K562 (cell line): ENCODE measurements around the gene FAM199X. TPM values are rescaled to one million over a fixed set of nuclear protein-coding genes. Genes with fewer than 3 reads are reported as not detected.

ENCODE experiments used
- CBFB ChIP-seq: sonication (generic); formaldehyde crosslinking; IDR thresholded peaks from 2 replicates; pipeline ENCODE4 v1.4.0; 2020; ENCODE audit warnings: mild to moderate bottlenecking, missing genetic modification reagents
- CREB1 ChIP-seq, 2 experiments: sonication (generic) in 1 of 2; formaldehyde crosslinking in 1 of 2; IDR thresholded peaks; 2 replicates each; pipeline versions ENCODE4 v1.6.1 to v1.8.0; 2012 to 2022; ENCODE audit warnings: inconsistent platforms in 1 of 2, mild to moderate bottlenecking in 1 of 2, missing genetic modification reagents in 1 of 2, moderate library complexity in 1 of 2
- KLF1 ChIP-seq: fragments of 450-650 bp; IDR thresholded peaks from 2 replicates; pipeline ENCODE4 v1.6.1; 2016; ENCODE audit warnings: missing genetic modification characterization, missing compliant biosample characterization
- POLR2G ChIP-seq: fragments of 200-400 bp; formaldehyde crosslinking; IDR thresholded peaks from 2 replicates; pipeline ENCODE4 v1.6.1; 2017; ENCODE audit warnings: low read depth, mild to moderate bottlenecking, antibody characterized with exemption, low read length, moderate library complexity
- RHOXF2B ChIP-seq: fragments of 250-450 bp; sonication (Bioruptor Pico); conservative IDR thresholded peaks from 2 replicates; pipeline ENCODE4 v1.5.1; 2021
- TBL1XR1 ChIP-seq, 2 experiments: IDR thresholded peaks; 2 replicates each; pipeline ENCODE4 v1.6.1; 2012; ENCODE audit warnings: improper control_type of control experiment in 2 of 2, low read length in 2 of 2, mild to moderate bottlenecking in 1 of 2
- ZBED1 ChIP-seq: IDR thresholded peaks from 2 replicates; pipeline ENCODE4 v1.6.1; 2014
- ZFX ChIP-seq: sonication (generic); formaldehyde crosslinking; IDR thresholded peaks from 2 replicates; pipeline ENCODE4 v1.8.0; 2022; ENCODE audit warnings: mild to moderate bottlenecking, missing genetic modification reagents, moderate library complexity
- ZNF224 ChIP-seq: sonication (generic); formaldehyde crosslinking; IDR thresholded peaks from 2 replicates; pipeline ENCODE4 v1.8.0; 2022; ENCODE audit warnings: mild to moderate bottlenecking, missing genetic modification reagents
- ZNF274 ChIP-seq: IDR thresholded peaks from 2 replicates; pipeline ENCODE4 v1.6.1; 2011; ENCODE audit warnings: low read depth, mild to moderate bottlenecking, low read length, moderate library complexity, borderline replicate concordance
- ZNF3 ChIP-seq: fragments of 250-450 bp; sonication (Bioruptor Pico); IDR thresholded peaks from 2 replicates; pipeline ENCODE4 v1.5.0; 2021; ENCODE audit warnings: mild to moderate bottlenecking, moderate library complexity
- ZNF384 ChIP-seq: IDR thresholded peaks from 2 replicates; pipeline ENCODE4 v1.6.1; 2012; ENCODE audit warnings: low read depth, low read length, improper control_type of control experiment
- ZNF707 ChIP-seq: fragments of 250-450 bp; sonication (Bioruptor Pico); conservative IDR thresholded peaks from 2 replicates; pipeline ENCODE4 v1.8.0; 2022; ENCODE audit warnings: inconsistent platforms, mild to moderate bottlenecking, moderate library complexity
- ZNF766 ChIP-seq: fragments of 200-800 bp; sonication (Bioruptor generic); conservative IDR thresholded peaks from 2 replicates; pipeline ENCODE4 v1.6.1; 2016; ENCODE audit warnings: missing genetic modification characterization, missing compliant biosample characterization
- polyA plus RNA-seq, 8 experiments: library from polyadenylated mRNA; depleted of rRNA in 4 of 8; stranded (reverse) in 5 of 8; unstranded in 3 of 8; fragments of >200 nt; fragmentation: Nextera tagmentation in 2 of 8; fragmentation: Illumina TruSeq in 1 of 8; extraction: Ambion mirVana in 2 of 8; extraction: Trizol in 1 of 8; gene quantifications; 2 replicates each; pipeline versions ENCODE4 v1.2.1 to v1.2.3, GENCODE V29; 2011 to 2014; ENCODE audit warnings: inconsistent platforms in 1 of 8, missing spikeins in 1 of 8
- total RNA-seq, 7 experiments: library from RNA; depleted of rRNA in 6 of 7; stranded (reverse); fragments of >200 nt in 6 of 7; fragmentation: Illumina TruSeq in 2 of 7; extraction: Trizol in 2 of 7; gene quantifications; 2 replicates each; pipeline versions ENCODE4 v1.2.1 to v1.2.3, GENCODE V29; 2011 to 2021; ENCODE audit warnings: low replicate concordance in 1 of 7
- TF ChIP-seq, protein P1 (sequence below): sonication (generic); formaldehyde crosslinking; IDR thresholded peaks from 2 replicates; pipeline ENCODE4 v1.8.1; 2022; ENCODE audit warnings: missing genetic modification reagents
- TF ChIP-seq, protein P2 (sequence below): fragments of 250-450 bp; sonication (Bioruptor Pico); IDR thresholded peaks from 2 replicates; pipeline ENCODE4 v1.4.0; 2020; ENCODE audit warnings: mild to moderate bottlenecking, moderate library complexity, borderline replicate concordance
- TF ChIP-seq, protein P3 (sequence below): fragments of 450-650 bp; formaldehyde crosslinking; IDR thresholded peaks from 2 replicates; pipeline ENCODE4 v1.4.0; 2020; ENCODE audit warnings: mild to moderate bottlenecking, moderate library complexity
- TF ChIP-seq, protein P4 (sequence below): fragments of 250-450 bp; sonication (Bioruptor Pico); IDR thresholded peaks from 2 replicates; pipeline ENCODE4 v1.4.0; 2020; ENCODE audit warnings: mild to moderate bottlenecking, moderate library complexity

Gene FAM199X
- total and polyA plus RNA-seq, 9 of the 15 experiments (the other 6 are each of a cell fraction or from before 2014, with no cell fraction given), result 4.6 to 22.2 (median 13.7) TPM

- no peak for TF ChIP-seq RHOXF2B (CRISPR knock-in tag)
- TF ChIP-seq ZNF384, result no peak
- TF ChIP-seq, protein P1, sequence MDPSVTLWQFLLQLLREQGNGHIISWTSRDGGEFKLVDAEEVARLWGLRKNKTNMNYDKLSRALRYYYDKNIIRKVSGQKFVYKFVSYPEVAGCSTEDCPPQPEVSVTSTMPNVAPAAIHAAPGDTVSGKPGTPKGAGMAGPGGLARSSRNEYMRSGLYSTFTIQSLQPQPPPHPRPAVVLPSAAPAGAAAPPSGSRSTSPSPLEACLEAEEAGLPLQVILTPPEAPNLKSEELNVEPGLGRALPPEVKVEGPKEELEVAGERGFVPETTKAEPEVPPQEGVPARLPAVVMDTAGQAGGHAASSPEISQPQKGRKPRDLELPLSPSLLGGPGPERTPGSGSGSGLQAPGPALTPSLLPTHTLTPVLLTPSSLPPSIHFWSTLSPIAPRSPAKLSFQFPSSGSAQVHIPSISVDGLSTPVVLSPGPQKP, result no peak
- TF ChIP-seq, protein P2, sequence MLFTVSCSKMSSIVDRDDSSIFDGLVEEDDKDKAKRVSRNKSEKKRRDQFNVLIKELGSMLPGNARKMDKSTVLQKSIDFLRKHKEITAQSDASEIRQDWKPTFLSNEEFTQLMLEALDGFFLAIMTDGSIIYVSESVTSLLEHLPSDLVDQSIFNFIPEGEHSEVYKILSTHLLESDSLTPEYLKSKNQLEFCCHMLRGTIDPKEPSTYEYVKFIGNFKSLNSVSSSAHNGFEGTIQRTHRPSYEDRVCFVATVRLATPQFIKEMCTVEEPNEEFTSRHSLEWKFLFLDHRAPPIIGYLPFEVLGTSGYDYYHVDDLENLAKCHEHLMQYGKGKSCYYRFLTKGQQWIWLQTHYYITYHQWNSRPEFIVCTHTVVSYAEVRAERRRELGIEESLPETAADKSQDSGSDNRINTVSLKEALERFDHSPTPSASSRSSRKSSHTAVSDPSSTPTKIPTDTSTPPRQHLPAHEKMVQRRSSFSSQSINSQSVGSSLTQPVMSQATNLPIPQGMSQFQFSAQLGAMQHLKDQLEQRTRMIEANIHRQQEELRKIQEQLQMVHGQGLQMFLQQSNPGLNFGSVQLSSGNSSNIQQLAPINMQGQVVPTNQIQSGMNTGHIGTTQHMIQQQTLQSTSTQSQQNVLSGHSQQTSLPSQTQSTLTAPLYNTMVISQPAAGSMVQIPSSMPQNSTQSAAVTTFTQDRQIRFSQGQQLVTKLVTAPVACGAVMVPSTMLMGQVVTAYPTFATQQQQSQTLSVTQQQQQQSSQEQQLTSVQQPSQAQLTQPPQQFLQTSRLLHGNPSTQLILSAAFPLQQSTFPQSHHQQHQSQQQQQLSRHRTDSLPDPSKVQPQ (CRISPR knock-in tag), result no peak
- peak; percentile 59 for TF ChIP-seq ZFX (CRISPR knock-in tag)
- TF ChIP-seq, protein P3, sequence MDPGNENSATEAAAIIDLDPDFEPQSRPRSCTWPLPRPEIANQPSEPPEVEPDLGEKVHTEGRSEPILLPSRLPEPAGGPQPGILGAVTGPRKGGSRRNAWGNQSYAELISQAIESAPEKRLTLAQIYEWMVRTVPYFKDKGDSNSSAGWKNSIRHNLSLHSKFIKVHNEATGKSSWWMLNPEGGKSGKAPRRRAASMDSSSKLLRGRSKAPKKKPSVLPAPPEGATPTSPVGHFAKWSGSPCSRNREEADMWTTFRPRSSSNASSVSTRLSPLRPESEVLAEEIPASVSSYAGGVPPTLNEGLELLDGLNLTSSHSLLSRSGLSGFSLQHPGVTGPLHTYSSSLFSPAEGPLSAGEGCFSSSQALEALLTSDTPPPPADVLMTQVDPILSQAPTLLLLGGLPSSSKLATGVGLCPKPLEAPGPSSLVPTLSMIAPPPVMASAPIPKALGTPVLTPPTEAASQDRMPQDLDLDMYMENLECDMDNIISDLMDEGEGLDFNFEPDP (CRISPR knock-in tag), result no peak
- TF ChIP-seq CBFB (CRISPR knock-in tag), result no peak
- TF ChIP-seq POLR2G, result peak; percentile 88
- no peak for TF ChIP-seq ZNF224 (CRISPR knock-in tag)
- TF ChIP-seq KLF1 (tag), result peak; percentile 87
- TF ChIP-seq ZNF707 (CRISPR knock-in tag), result no peak
- TF ChIP-seq, protein P4, sequence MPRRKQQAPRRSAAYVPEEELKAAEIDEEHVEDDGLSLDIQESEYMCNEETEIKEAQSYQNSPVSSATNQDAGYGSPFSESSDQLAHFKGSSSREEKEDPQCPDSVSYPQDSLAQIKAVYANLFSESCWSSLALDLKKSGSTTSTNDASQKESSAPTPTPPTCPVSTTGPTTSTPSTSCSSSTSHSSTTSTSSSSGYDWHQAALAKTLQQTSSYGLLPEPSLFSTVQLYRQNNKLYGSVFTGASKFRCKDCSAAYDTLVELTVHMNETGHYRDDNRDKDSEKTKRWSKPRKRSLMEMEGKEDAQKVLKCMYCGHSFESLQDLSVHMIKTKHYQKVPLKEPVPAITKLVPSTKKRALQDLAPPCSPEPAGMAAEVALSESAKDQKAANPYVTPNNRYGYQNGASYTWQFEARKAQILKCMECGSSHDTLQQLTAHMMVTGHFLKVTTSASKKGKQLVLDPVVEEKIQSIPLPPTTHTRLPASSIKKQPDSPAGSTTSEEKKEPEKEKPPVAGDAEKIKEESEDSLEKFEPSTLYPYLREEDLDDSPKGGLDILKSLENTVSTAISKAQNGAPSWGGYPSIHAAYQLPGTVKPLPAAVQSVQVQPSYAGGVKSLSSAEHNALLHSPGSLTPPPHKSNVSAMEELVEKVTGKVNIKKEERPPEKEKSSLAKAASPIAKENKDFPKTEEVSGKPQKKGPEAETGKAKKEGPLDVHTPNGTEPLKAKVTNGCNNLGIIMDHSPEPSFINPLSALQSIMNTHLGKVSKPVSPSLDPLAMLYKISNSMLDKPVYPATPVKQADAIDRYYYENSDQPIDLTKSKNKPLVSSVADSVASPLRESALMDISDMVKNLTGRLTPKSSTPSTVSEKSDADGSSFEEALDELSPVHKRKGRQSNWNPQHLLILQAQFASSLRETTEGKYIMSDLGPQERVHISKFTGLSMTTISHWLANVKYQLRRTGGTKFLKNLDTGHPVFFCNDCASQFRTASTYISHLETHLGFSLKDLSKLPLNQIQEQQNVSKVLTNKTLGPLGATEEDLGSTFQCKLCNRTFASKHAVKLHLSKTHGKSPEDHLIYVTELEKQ (CRISPR knock-in tag), result no peak
- TF ChIP-seq ZNF766 (CRISPR knock-in tag), result no peak
- no peak for TF ChIP-seq ZNF274
- TF ChIP-seq TBL1XR1 (IDR thresholded peaks at IDR 0.05; ENCODE audit: low read length in 2 of 2), result no peak
- no peak for TF ChIP-seq ZBED1
- TF ChIP-seq CREB1 (IDR thresholded peaks at IDR 0.05), result peak; percentile 95
- peak; percentile 94 for TF ChIP-seq CREB1 (CRISPR knock-in tag; IDR thresholded peaks at IDR 0.05)
- TF ChIP-seq ZNF3, result no peak
Observed at GRCh38 chrX:104156630-104157529, 9.4 kb upstream of the FAM199X start, which contains the start of gene SLC25A53 (continued).
